HPDE6-E6E7 (cell line): ENCODE measurements around the gene VMO1.
"Not testable (repeated sequence)": the region's sequence is repeated elsewhere in the genome, so short reads cannot be mapped to it uniquely, and the experiment has no call there.

Experiments
- DNase-seq: peaks from one replicate; pipeline ENCODE4 v3.0.0; 2011; ENCODE audit warnings: missing footprints; ENCODE audit errors: extremely low spot score

Gene VMO1, protein sequence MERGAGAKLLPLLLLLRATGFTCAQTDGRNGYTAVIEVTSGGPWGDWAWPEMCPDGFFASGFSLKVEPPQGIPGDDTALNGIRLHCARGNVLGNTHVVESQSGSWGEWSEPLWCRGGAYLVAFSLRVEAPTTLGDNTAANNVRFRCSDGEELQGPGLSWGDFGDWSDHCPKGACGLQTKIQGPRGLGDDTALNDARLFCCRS

DNA sequence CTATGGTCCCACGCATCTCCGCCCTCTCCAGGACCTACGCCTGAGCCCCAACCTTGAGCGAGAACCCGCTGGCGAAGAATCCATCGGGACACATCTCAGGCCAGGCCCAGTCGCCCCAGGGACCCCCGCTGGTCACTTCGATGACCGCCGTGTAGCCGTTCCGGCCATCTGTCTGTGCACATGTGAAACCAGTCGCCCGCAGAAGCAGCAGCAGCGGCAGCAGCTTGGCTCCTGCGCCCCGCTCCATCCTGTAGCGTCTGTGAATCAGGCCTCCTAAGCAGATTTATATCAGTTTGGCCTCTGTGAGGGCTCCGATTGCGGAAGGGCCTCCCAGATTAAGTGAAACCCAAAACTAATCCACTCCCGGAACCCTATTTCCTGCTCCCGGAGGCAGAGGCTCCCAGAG lies at the start of gene VMO1:
Gene VMO1 (minus strand): TSS at position 259 of the 406 bp plus-strand sequence. CDS start 12 bp downstream, at position 247.
- DNase-seq, result no peak

DNA sequence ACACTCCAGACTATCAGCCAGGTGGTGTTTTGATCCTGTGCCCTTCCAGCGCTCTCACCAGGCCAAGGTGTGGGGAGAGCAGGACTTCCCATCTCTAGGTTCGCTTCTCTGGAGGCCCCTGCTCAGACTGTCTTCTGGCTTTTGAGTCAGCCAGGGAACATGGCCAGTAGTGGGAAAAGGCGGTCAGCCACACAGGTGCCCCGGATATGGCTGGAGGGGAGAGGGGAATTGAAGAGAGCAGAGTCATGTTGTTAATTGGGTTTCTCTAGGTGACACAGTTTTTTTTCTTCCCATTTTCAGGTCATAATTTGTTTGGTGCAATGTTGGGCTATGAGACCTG lies 48.5 kb upstream of the VMO1 start:
- DNase-seq, result no peak

DNA sequence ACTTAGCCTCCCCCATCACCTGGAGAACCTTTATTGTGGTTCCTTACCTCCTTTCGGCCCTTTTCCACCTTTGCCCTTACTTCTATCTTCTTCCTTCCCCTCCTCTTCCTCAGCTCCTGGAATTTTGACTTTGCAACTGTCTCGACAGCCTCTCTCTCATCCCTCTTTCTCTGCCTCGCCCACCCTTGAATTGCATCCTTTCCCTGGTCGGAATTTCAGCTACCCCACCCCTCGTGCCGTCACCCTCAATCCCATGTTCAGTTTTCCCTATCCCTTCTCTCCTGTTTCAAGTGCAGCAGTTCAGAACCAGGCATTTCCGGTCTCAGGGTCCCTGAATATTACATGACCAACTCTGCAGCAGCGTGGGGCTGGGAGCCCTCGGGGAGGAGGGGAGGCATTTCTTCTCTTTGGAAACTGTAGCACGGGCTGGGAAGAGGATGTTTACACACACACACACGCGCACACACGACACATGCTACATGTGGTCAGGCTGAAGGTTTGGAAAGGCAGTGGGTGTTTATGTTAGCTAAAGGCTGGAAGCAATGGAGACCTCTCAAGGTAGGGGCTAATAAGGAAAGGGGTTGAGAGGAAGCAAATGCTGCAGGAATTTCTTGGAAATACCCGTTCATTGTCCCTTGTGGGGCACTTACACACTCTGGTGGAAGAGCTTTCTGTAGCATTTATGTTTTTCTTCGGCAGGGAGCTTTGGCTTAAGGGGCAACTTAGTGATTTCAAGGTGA lies 47.9 kb upstream of the VMO1 start:
- DNase-seq, result no peak

DNA sequence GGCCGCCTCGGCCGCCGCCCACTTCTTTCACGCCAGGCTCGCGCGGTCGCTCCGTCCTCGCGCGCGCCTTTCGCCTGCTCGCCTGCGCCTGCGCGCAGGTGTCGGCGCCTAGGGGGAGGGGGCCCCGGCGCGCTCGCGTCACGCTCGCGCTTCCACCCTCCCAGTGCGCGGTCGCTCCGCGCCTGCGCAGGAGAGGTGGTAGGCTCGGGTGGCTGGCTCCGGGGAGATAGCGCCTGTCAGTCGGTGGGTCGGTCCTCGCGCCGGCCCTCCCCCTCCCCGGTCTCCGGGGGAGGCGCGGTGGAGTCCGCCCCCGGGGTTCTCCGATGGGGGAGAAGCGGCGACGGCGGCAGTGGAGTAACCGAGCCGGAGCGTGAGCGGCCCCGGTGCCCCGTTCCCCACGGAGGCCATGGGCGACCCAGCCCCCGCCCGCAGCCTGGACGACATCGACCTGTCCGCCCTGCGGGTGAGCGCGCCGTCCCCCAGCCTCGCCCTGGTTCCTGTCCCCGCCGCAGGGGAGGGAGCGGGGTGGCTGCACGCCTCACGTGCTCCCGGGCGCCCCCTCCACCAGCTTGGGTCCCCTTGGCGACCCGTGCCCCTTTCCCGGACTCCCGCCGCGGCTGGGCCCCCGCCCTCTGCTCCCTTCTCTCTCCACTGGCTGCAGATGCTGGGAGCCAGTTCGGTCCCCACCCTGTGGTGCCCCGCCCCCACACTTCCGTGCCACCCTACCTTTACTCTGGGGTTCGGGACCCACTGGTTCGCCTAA lies 47.2 kb upstream of the VMO1 start, which contains the start of gene MINK1:
Gene MINK1 (plus strand): TSS at position 163 of the 763 bp plus-strand sequence. CDS start 244 bp downstream, at position 407.
- DNase-seq, result peak; percentile 98

DNA sequence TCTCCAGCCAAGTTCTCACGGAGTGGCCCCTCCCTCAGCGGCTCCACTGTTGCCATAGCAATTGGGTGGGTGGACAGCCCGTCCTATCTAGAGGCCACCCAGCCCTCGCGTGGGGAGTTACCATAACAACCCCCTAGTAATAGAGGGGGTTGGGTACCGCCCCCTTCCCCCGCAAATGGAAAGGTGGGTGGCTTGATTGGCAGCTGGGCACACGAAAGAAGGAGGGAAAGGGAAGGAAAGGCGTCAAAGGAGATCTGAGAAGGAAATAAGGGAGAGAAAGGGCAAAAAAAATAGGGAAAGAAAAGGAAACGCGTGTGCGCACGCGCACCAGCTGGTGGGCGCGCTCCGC lies 46.6 kb upstream of the VMO1 start:
- not testable (repeated sequence) for DNase-seq

DNA sequence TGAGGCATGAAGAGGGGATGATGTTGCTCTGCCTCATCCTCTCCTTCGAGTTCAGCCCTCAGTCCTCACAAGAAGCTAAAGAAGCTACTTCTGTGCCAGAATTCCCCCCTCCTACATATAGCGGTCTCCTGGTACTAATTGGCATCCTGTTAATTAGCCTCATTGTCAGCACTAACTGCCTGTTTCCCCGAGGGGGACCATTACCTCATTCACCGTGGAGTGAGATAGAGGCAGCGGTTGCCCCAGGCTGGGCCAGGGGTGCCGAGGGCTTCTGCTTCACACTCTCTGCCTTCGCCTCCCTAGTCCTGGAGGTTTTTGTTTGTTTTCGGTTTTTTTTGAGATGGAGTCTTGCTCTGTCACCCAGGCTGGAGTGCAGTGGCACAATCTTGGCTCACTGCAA lies 41.2 kb upstream of the VMO1 start:
- no peak for DNase-seq

DNA sequence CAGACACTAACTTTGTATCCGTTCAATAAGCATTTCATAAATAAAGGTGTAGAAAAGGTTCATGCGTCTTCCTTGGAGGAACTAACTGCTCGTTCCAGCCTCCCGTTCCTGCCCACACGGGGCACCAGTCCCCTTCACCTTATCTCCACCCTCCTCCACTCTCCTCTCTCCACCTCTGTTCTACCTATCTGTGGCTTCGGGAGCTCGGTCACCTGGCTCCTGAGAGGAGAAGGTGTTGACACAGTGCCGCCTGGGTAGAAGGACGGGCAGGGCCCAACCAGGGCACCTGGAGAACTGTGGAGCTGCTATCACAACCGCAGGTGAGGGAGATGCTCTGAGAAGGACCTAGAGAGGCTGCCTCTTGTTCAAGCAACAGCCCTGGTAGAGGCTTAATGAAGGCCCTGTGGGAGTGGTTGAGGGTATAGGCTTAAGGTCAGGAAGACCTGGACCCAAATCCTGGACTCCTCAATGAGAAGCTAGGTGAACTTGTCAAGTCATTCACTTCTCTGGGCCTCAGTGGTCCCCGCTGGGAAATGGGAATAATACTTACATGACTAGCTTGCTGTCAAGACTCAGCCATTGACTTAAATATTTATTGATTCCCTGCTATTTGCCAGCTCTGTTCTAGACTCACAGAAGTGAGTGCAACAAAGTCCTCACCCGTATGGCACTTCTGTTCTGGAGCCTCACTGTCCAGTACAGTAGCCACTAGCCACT lies 37.4 kb upstream of the VMO1 start:
- no peak for DNase-seq

DNA sequence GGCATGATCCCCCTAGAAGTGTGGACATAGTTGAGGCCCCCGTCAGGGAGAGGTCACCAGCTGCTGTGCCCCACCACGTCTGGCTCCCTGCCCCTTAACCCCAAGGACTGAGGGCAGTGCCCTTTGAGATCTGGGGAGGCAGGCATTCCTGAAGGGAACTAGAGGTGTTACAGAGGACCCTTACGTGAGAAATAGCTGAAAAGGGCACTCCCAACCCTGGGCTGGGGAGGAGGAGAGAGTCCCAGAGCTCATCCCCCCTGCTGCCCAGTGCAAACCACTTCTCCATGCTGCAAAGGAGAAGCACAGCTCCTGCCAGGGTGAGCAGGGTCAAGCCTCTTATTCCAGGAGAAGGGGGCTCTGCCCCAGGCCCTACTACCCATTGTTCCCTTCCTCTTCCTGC lies 36.7 kb upstream of the VMO1 start:
- DNase-seq, result no peak

DNA sequence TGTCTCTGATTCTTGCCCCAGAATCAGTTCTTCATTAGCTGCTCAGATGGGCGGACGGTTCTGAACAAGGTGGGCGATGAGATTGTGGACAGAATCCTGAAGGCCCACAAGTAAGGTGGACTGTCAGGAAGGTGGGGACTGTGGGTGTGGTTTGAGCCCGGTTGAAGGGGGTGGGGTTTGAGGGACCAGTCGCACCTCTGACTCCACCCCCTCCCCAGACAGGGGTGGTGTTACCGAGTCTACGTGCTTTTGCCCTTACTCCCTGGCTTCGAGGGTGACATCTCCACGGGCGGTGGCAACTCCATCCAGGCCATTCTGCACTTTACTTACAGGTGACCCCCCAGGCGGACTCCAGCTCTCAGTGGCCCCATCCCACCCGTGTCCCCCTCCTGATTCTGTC lies 32.1 kb upstream of the VMO1 start:
- no peak for DNase-seq

DNA sequence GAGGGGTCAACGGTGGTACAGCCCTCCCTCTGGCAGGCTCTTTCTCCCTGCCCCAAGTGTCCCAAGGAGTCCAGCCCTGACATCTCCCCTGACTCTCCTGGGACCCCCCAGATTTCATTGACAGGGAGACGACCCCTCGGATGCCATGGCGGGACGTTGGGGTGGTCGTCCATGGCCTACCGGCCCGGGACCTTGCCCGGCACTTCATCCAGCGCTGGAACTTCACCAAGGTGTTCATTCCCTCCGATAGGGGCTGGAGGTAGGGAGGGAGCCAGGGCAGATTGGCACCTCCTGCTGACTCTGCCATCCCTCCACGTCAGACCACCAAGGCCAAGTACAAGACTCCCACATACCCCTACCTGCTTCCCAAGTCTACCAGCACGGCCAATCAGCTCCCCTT lies 30.7 kb upstream of the VMO1 start:
- DNase-seq, result no peak

DNA sequence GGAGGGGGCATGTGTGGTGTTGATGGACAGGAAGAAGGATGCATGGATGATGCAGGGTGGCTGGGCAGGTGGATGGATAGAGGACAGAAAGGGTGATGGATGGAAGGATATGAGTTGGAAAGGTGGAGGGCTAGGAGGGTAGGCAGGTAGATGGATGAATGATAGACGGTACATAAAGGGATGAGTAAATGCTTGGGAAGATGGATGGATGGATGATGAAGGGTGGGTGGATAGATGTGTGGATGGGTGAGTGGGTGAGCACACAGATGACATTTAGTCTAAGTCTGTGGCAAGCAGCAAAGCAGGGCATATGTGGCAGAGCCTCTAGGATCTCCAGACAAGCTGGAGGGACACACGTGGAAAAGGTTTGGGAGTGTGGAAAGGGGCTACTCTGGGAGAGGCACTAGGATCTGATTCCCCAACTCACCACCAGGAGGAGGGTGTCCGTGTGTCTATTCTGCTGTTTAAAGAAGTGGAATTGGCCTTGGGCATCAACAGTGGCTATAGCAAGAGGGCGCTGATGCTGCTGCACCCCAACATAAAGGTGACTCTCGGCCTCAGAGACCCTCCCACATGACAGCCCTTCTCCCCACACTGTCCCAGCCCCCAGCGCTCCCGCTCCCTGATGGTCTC lies 29.0 kb upstream of the VMO1 start:
- no peak for DNase-seq

DNA sequence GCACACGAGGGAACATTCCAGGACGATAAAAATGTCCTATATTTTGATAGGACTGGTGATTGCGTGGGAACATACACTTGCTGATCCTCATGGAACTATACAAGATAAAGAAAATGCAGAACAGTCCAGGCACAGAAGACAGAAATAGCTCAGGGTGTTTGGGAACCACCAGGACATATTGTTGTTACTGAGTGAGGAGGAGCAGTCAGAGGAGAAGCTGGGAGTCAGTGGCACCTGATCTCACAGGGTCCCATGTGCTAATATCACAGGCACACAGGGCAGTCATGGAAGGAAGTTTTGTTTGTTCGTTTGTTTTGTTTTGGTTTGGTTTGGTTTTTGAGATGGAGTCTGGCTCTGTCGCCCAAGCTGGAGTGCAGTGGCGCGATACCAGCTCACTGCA lies 26.5 kb upstream of the VMO1 start:
- no peak for DNase-seq

DNA sequence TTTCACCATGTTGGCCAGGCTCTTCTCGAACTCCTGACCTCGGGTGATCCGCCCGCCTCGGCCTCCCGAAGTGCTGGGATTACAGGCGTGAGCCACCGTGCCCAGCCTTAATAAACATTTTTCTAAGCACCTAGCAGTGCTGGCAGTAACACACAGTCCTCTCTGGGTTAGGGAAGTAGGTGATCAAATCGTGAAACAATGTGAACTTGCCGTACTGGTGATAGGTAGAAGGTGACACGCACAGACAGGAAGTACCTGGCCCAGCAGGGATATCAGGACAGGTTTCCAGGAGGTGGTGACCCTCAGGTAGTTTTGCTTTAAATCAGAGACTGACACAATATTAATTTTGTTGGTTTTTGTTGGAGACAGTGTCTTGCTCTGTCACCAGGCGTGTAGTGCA lies 25.3 kb upstream of the VMO1 start:
- no peak for DNase-seq

DNA sequence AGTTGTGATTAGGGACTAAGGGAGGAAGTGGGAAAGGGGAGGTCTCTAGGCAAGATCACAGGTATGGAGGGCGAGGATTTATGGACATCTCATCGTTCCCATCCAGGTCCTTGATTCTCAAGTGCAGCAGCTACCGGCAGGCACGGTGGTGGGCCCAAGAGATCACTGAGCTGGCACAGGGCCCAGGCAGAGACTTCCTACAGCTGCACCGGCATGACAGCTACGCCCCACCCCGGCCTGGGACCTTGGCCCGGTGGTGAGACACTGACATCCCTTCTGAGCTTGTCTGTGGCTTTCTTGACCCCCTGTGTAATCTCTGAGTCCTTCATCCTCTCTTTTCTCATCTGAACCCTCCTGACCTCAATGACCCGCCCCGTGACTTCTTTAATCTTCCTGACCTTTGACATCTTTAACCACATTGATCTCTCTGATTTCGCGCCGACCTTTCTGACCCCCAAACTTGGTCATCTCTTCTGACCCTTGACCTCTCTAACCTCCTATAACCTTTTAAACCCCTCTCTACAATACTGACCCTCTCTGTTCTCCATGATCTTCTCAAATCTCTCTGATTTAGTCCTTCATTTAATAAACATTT lies 24.6 kb upstream of the VMO1 start:
- no peak for DNase-seq

DNA sequence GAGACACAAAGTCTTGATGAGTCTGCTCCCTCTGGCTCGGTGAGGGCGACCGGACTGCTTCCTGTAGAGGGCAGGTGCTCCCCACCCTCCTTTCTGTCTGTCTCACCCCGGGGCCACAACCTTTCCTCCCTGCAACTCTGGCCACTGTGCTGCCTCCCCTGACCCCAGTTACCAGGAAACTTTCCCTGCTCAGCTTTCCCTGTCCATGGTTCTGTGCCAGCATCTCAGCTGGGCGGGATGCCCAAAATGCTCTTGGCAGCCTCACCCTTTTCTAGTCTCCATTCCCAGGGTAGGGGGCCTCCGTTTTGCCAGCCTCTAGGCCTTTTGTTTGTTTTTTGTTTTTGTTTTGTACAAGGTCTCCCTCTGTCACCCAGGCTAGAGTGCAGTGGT lies 22.2 kb upstream of the VMO1 start:
- DNase-seq, result no peak

DNA sequence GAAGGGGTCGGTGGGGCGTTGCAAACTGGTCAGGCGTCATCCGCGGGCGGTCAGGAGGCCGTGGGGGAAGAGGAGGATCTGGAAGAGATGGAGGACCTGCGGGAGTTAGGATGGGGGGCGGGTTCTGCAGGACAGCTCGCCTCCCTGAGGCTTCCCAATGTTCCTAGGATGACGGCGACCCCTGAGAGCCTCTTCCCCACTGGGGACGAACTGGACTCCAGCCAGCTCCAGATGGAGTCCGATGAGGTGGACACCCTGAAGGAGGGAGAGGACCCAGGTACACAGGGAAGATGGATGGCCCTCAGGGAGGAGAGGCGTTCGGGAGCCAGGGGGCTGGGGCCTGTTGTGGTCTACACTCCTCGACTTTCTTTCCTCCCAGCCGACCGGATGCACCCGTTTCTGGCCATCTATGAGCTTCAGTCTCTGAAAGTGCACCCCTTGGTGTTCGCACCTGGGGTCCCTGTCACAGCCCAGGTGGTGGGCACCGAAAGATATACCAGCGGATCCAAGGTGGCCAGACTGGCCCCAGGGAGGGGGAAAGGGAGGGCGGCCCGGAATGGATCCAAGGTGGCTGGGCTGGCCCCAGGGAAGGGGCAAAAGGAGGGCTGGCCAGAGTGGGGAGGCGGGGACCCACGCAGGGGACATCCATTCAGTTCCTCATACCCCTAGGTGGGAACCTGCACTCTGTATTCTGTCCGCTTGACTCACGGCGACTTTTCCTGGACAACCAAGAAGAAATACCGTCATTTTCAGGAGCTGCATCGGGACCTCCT lies 21.6 kb upstream of the VMO1 start:
- DNase-seq, result no peak

DNA sequence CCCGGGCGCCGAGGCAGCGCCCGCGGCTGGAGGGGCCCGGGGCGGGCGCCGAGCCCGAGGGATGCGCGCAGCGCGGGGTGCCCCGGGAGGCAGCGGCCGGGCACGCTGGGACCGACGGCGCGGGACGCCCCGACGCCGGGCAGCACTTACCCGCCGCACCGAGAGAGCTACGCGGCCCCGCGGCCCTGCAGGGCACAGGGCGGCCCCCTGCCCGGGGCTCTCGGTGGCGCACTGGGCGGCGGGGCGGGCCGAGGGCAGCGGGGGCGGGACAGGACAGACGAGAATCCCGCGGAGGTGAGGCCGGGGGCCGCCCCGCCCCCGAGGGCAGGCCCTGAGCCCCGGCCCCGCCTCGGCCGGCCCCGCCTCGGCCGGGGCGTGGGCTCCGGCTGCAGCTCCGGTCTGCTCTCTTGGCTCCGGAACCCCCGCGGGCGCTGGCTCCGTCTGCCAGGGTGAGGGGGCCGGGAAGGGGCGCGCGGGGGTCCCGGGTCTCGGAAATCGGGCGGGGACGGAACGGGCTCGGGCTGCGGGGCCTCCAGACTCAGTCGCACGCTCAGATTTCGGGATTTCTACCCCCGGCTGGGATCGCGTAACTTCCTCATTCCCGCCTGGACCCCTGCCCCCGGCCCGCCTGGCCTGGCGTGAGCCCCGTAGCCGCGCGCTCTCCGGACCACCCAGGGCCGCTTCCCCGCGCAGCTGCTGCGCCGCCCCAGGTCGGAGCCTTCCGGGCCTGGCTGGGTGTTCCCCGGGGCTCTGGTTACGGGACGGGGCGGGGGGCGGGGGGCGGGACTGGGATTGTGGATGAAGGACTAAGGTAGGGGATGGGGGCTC lies 20.8 kb upstream of the VMO1 start, which contains the start of gene PLD2:
Gene PLD2 (plus strand): TSS at position 376 of the 828 bp plus-strand sequence. CDS start 621 bp downstream, outside the sequence.
- DNase-seq, result peak; percentile 91

DNA sequence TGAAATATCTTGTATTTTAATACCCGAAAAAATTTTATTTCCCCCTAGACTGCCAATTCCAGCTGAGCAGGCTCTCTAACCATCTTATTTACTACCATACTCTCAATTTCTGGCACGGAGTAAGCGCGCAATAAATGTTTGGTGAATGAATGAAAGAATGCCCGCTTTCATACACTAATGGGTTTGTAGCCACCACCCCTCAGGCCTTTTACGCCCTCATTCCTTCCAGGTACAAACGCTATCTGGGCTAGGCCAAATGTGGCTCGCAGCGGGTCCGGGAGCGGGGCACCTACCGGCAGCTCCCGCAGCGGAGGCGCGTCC lies 20.3 kb upstream of the VMO1 start:
- DNase-seq, result no peak

DNA sequence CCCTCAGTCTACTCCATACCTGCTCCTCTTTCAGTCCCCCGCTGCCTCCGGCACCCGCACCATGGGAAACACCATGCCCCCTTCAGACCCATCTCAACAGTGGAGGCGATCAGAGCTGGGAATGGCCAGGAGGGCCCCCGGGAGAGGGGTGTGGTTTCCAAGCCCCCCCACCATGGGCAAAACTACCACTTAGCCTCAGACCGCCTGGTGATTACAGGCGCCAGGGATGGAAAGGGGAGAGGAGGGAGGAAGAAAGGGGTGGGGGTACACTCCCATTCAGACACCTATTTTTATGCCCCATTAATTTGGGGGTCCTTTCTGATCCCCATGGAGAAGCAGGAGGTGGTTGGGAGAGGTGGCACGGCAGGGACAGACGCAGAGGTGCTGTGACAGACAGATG lies 16.1 kb upstream of the VMO1 start, which contains the start of gene C17orf114:
Gene C17orf114 (minus strand): TSS at position 101 of the 400 bp plus-strand sequence.
- no peak for DNase-seq
